Osteoblast (primary cell): ENCODE data around the gene E2F4. TPM values are rescaled to one million over a fixed set of nuclear protein-coding genes. Genes with fewer than 3 reads are reported as not detected.

ENCODE experiments used
- DNase-seq: peaks from one replicate; pipeline ENCODE4 v3.0.0; 2011; ENCODE audit warnings: low spot score, mixed read lengths; ENCODE audit not compliant: insufficient read length; ENCODE audit errors: missing footprints
- H2AFZ ChIP-seq: 2 replicates; pipeline ENCODE4 v1.6.0; 2011; ENCODE audit warnings: mild to moderate bottlenecking, low read length
- H3K27ac ChIP-seq: 2 replicates; pipeline ENCODE4 v1.5.1; 2011; ENCODE audit warnings: mild to moderate bottlenecking, low read depth, low read length, moderate library complexity
- H3K27me3 ChIP-seq: 2 replicates; pipeline ENCODE4 v1.6.0; 2012; ENCODE audit warnings: mild to moderate bottlenecking, control low read depth, inconsistent platforms, low read length, moderate library complexity; ENCODE audit not compliant: insufficient read depth
- H3K36me3 ChIP-seq: 2 replicates; pipeline ENCODE4 v1.5.1; 2011; ENCODE audit warnings: mild to moderate bottlenecking, low read length, control low read depth, moderate library complexity; ENCODE audit not compliant: insufficient read depth
- H3K4me1 ChIP-seq: 2 replicates; pipeline ENCODE4 v1.5.1; 2011; ENCODE audit warnings: mild to moderate bottlenecking, low read length, control low read depth, moderate library complexity; ENCODE audit not compliant: insufficient read depth
- H3K4me2 ChIP-seq: 2 replicates; pipeline ENCODE4 v1.6.0; 2011; ENCODE audit warnings: mild to moderate bottlenecking, low read length; ENCODE audit not compliant: insufficient read depth
- H3K4me3 ChIP-seq: fragments of 200-600 bp; sonication (generic); 3 replicates; pipeline ENCODE4 v1.5.1; 2012; ENCODE audit warnings: mild to moderate bottlenecking, low read length, inconsistent platforms; ENCODE audit not compliant: insufficient read depth
- H3K79me2 ChIP-seq: 2 replicates; pipeline ENCODE4 v1.6.0; 2012; ENCODE audit warnings: mild to moderate bottlenecking, low read length, control low read depth, inconsistent platforms; ENCODE audit not compliant: insufficient read depth
- H3K9me3 ChIP-seq: 2 replicates; pipeline ENCODE4 v1.5.1; 2011; ENCODE audit warnings: low read depth, low read length, control low read depth
- H4K20me1 ChIP-seq: 2 replicates; pipeline ENCODE4 v1.6.0; 2012; ENCODE audit warnings: mild to moderate bottlenecking, low read length, control low read depth; ENCODE audit not compliant: insufficient read depth
- total RNA-seq: library from RNA; depleted of rRNA; stranded (reverse); fragments of >200 nt; gene quantifications from 2 replicates; pipeline ENCODE4 v1.2.3, GENCODE V29; 2012
- TF ChIP-seq, protein P1 (sequence below): IDR thresholded peaks from 2 replicates; pipeline ENCODE4 v1.5.1; 2011; ENCODE audit warnings: mild to moderate bottlenecking, low read depth, low read length, moderate library complexity; ENCODE audit errors: extremely low read depth

The E2F4 gene
- total RNA-seq, 1 donor: 56.5 TPM

DNA sequence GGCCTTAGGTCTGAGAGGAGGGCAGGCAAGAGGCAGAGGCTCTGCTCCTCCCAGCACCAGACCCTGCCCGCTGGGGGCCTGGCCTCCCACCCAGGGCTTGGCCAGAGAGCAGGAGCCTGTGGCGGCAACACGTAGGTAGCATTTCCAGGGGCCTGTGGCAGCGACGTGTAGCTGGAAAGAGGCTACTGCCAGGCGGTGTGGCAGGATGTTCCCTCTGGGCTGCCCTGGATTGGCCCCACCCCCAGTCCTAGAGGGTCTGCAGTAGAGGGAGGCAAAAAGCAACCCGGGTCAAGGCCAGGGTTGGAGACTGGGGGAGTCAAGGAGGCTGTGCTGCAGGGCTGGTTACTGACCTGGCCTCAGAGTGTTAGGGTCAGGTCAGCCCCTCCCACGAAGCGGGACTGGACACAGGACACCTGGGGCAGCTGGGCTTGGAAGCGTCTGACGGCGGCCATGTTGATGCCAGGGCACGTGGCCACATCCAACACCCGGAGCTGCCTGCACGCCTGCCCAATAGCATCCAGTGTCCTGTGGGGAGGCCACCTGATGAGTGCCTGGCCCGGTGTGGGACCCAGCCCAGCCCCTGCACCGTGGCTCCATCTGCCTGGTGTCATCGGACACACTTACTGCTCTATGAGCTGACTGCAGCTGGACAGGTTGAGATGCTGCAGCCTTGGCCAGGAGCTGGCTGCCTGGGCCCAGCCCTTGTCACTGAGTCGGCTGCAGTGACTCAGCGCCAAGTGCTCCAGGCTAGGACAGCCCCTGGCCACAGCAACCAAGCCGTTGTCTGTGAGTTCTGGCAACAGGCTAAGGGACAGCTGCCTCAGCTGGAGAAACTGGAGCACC, 15.5 kb downstream of the E2F4 start:
- H3K4me2 ChIP-seq: no peak overlapping the region
- no peaks in the 10 kb centered on the region for H4K20me1 ChIP-seq
- H3K9me3 ChIP-seq: no peaks in the 10 kb centered on the region
- TF ChIP-seq, protein P1, sequence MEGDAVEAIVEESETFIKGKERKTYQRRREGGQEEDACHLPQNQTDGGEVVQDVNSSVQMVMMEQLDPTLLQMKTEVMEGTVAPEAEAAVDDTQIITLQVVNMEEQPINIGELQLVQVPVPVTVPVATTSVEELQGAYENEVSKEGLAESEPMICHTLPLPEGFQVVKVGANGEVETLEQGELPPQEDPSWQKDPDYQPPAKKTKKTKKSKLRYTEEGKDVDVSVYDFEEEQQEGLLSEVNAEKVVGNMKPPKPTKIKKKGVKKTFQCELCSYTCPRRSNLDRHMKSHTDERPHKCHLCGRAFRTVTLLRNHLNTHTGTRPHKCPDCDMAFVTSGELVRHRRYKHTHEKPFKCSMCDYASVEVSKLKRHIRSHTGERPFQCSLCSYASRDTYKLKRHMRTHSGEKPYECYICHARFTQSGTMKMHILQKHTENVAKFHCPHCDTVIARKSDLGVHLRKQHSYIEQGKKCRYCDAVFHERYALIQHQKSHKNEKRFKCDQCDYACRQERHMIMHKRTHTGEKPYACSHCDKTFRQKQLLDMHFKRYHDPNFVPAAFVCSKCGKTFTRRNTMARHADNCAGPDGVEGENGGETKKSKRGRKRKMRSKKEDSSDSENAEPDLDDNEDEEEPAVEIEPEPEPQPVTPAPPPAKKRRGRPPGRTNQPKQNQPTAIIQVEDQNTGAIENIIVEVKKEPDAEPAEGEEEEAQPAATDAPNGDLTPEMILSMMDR: no peak
- no peaks in the 10 kb centered on the region for H3K27me3 ChIP-seq
- H2AFZ ChIP-seq: no peak overlapping the region
- no peak overlapping the region for H3K4me3 ChIP-seq
- peak; percentile 95 for DNase-seq
- H3K27ac ChIP-seq: no peak overlapping the region
- no peaks in the 10 kb centered on the region for H3K4me1 ChIP-seq
- peaks cover 5% of the 10 kb centered on the region for H3K36me3 ChIP-seq
- no peaks in the 10 kb centered on the region for H3K79me2 ChIP-seq

DNA sequence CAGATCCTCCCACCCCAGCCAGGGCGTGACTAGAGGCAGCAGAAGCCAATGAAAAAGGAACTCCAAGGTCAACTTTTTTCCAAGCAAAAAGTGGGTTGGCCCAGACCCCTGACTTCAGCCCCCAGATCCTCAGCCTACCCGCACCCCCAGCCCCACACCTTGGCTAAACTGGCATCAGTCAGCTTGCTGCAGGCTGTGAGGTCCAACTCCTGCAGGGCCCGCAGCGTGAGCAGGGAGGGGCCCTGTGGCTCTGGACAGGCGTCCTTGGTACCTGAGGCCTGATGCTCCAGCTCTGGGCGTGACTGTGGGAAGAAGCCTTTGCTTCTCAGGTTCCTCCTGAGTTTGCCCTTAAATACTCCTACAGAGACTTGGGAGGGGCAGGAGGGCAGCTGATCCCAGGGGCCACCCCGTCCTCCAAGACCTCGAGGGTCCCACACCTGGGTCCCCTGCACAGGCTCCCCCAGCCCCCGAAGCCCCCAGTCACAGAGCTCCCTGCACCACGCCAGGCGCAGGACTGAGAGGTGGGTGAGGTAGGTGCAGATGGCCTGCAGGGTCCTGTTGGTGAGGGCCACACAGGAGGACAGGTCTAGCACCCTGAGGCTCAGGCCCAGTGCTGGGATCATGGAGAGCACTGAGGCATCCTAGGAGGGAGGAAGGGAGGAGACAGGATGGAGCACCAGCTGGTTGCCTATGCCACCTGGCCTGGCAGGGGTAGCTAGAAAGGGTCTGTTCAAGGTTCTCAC, 16.4 kb downstream of the E2F4 start:
- Histone ChIP-seq H3K4me2 (no peak overlapping the region), H3K4me3 (no peak overlapping the region), H4K20me1 (no peaks in the 10 kb centered on the region), H2AFZ (no peak overlapping the region), H3K36me3 (no peaks in the 10 kb centered on the region), H3K79me2 (no peaks in the 10 kb centered on the region), H3K27ac (no peak overlapping the region), H3K27me3 (no peaks in the 10 kb centered on the region), H3K9me3 (no peaks in the 10 kb centered on the region), H3K4me1 (no peaks in the 10 kb centered on the region)
- DNase-seq: no peak
- TF ChIP-seq, protein P1: no peak

DNA sequence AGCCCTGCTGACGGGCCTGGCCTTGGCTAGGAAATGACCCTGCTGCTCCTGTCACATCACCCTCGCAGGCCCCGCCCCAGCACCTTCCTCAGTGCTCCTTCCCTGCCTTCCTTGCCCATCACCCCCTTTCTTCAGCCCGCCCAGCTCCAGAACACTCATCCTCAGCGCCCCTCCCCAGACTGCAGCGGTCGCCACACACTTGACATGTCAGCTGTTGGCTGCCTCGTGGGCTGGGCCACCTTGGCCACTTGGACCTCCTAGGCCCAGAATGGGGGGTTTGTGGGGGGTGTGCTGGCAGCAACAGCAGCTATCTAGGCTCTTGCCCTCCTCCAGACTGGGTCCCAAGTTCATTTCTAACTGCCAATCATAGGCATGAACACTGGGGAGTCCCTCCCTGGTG, 17.6 kb downstream of the E2F4 start:
- H3K27ac ChIP-seq: no peak overlapping the region
- no peak overlapping the region for H2AFZ ChIP-seq

More for the DNA sequence above, 17.6 kb downstream of the E2F4 start:
- no peak for DNase-seq
- Histone ChIP-seq H3K79me2 (no peaks in the 10 kb centered on the region), H4K20me1 (peaks cover 2% of the 10 kb centered on the region), H3K4me1 (no peaks in the 10 kb centered on the region), H3K4me2 (no peak overlapping the region), H3K36me3 (no peaks in the 10 kb centered on the region), H3K9me3 (no peaks in the 10 kb centered on the region), H3K27me3 (no peaks in the 10 kb centered on the region), H3K4me3 (no peak overlapping the region)
- TF ChIP-seq, protein P1: no peak
